Measurements from ENCODE around the gene TTC9C. TPM values are rescaled to one million over a fixed set of nuclear protein-coding genes. Genes with fewer than 3 reads are reported as not detected.

TTC9C gene
- total and polyA plus RNA-seq, 2 of the 13 experiments (the other 11 are each of a cell fraction or from before 2014, with no cell fraction given) = 28.0 to 36.4 TPM

GRCh38 chr11:62787005-62787759 lies 58.9 kb downstream of the TTC9C start, which contains the start of gene TMEM179B (continued):
- TF ChIP-seq USF2 (IDR thresholded peaks at IDR 0.05; ENCODE audit: low read depth, low read length) = no peak
- no peak for TF ChIP-seq USF2 (CRISPR knock-in tag; IDR thresholded peaks at IDR 0.05; ENCODE audit: borderline replicate concordance)
- peak; percentile 89 for TF ChIP-seq PTBP1 (IDR thresholded peaks at IDR 0.05; ENCODE audit: low read depth, low read length, poor library complexity, severe bottlenecking)
- peak; percentile 78; the same call in 1 of the 2 replicates for TF ChIP-seq ZNF598 (CRISPR knock-in tag; IDR thresholded peaks at IDR 0.05; ENCODE audit: borderline replicate concordance)
- peak; percentile 67 for TF ChIP-seq ZNF543 (CRISPR knock-in tag; IDR thresholded peaks at IDR 0.05)
- TF ChIP-seq CREB3 (CRISPR knock-in tag; IDR thresholded peaks at IDR 0.05) = 0 out of 2 replicates have a peak, but pooled peaks have one; percentile 34
- peak; percentile 94 for TF ChIP-seq SMYD3 (CRISPR knock-in tag; IDR thresholded peaks at IDR 0.05)
- TF ChIP-seq ZFAT (CRISPR knock-in tag; conservative IDR thresholded peaks at IDR 0.05) = no peak
- TF ChIP-seq KDM6A (CRISPR knock-in tag; IDR thresholded peaks at IDR 0.05; ENCODE audit: low read depth) = peak; percentile 24; the same call in 1 of the 2 replicates
- peak; percentile 95; the same call in 1 of the 2 replicates for TF ChIP-seq TMF1 (CRISPR knock-in tag; IDR thresholded peaks at IDR 0.05; ENCODE audit: low read depth)
- 0 out of 2 replicates have a peak, but pooled peaks have one; percentile 40 for TF ChIP-seq ZNF430 (CRISPR knock-in tag; IDR thresholded peaks at IDR 0.05)
- peak; percentile 83; the same call in 1 of the 2 replicates for TF ChIP-seq ZNF782 (CRISPR knock-in tag; IDR thresholded peaks at IDR 0.05; ENCODE audit: borderline replicate concordance)
- no peak for TF ChIP-seq ZNF720 (CRISPR knock-in tag; IDR thresholded peaks at IDR 0.05)
- TF ChIP-seq ZNF550 (CRISPR knock-in tag; IDR thresholded peaks at IDR 0.05; ENCODE audit: borderline replicate concordance) = peak; percentile 93; the same call in 1 of the 2 replicates
- TF ChIP-seq TBX2 (CRISPR knock-in tag; IDR thresholded peaks at IDR 0.05; ENCODE audit: borderline replicate concordance) = peak; percentile 86
- TF ChIP-seq TEAD2 (CRISPR knock-in tag; IDR thresholded peaks at IDR 0.05) = no peak
- TF ChIP-seq ZNF841 (CRISPR knock-in tag; IDR thresholded peaks at IDR 0.05; ENCODE audit: borderline replicate concordance) = no peak
- peak; percentile 94 for TF ChIP-seq ZMAT3 (CRISPR knock-in tag; conservative IDR thresholded peaks at IDR 0.05)
- no peak for TF ChIP-seq MZF1 (CRISPR knock-in tag; IDR thresholded peaks at IDR 0.05; ENCODE audit: borderline replicate concordance)
- TF ChIP-seq ZNF441 (CRISPR knock-in tag; IDR thresholded peaks at IDR 0.05; ENCODE audit: borderline replicate concordance) = no peak
- no peak; the same call in 1 of the 2 replicates for TF ChIP-seq ZNF605 (CRISPR knock-in tag; IDR thresholded peaks at IDR 0.05)
- TF ChIP-seq CCAR2 (optimal IDR thresholded peaks at IDR 0.05; ENCODE audit: low read depth, low read length) = no peak
- peak; percentile 83 for TF ChIP-seq ZNF761 (CRISPR knock-in tag; conservative IDR thresholded peaks at IDR 0.05)
- TF ChIP-seq HES4 (CRISPR knock-in tag; IDR thresholded peaks at IDR 0.05; ENCODE audit: borderline replicate concordance) = peak; percentile 85
- TF ChIP-seq ZNF703 (CRISPR knock-in tag; IDR thresholded peaks at IDR 0.05; ENCODE audit: borderline replicate concordance) = no peak
- TF ChIP-seq ZNF768 (CRISPR knock-in tag; IDR thresholded peaks at IDR 0.05) = peak; percentile 79
- TF ChIP-seq ZFYVE20 (CRISPR knock-in tag; IDR thresholded peaks at IDR 0.05; ENCODE audit: borderline replicate concordance, low read depth) = peak; percentile 66; the same call in 1 of the 2 replicates
- TF ChIP-seq PPARG (CRISPR knock-in tag; conservative IDR thresholded peaks at IDR 0.05) = peak; percentile 21; the same call in 1 of the 2 replicates
